Inferior parietal cortex (tissue), 1 donor: Measurements from ENCODE around the gene CAAP1.
"Not testable (repeated sequence)": the region's sequence is repeated elsewhere in the genome, so short reads cannot be mapped to it uniquely, and the experiment has no call there.

ENCODE experiments used
- DNase-seq: peaks from one replicate; pipeline ENCODE4 v3.0.0-alpha.2; 2016; ENCODE audit errors: extremely low spot score

The CAAP1 gene

GRCh38 chr9:26833792-26834191 is 58.8 kb downstream of the CAAP1 start:
- DNase-seq, result no peak

GRCh38 chr9:26828391-26828955 is 64.1 kb downstream of the CAAP1 start:
- DNase-seq, result not testable (repeated sequence)

- DNase-seq, result no peak
Observed at GRCh38 chr9:26814799-26815198, 77.8 kb downstream of the CAAP1 start.

GRCh38 chr9:26813247-26813646 is 79.4 kb downstream of the CAAP1 start:
- no peak for DNase-seq

GRCh38 chr9:26812217-26812616 is 80.4 kb downstream of the CAAP1 start:
- no peak for DNase-seq

- DNase-seq, result no peak
Observed at GRCh38 chr9:26811106-26811505, 81.5 kb downstream of the CAAP1 start.

DNA sequence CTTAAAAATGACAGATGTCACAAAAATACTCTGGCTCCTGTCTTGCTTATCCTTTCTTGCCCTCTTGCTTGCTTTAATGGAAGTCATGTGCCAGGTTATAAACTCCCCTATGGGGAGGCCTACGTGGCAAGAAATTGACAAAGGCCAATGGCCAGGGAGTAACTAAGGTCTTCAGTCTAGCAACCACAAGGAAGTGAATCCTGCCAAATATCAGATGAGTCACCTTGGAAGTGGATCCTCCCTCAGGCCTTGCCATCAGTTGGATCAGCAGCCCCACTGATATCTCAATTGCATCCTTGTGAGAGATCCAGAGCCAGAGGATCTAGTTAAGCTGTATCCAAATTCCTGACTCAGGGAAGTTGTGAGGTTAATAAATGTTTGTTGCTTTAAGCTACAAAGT is 82.8 kb downstream of the CAAP1 start:
- no peak for DNase-seq

DNA sequence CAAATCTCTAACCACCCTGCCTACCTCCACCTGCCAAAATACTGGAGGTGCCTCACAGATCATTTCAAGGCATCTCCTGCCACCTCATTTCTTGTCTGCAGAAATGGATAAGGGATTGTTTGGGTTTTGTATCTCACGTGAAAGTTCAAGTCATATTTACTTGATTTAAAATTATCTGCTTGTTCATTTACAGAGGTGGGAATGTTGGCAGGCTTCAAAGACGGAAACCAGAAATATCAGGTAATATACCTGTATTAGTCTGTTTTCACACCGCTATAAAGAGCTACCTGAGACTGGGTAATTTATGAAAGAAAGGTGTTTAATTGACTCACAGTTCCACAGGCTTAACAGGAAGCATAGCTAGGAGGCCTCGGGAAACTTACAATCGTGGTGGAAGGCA is 85.4 kb downstream of the CAAP1 start:
- no peak for DNase-seq

GRCh38 chr9:26802921-26803320 is 89.7 kb downstream of the CAAP1 start:
- DNase-seq, result no peak

GRCh38 chr9:26801772-26802171 is 90.8 kb downstream of the CAAP1 start:
- no peak for DNase-seq

- DNase-seq, result no peak
Observed at GRCh38 chr9:26800322-26800721, 92.3 kb downstream of the CAAP1 start.

GRCh38 chr9:26791274-26791673 is 101.3 kb downstream of the CAAP1 start:
- DNase-seq, result no peak
